ENCODE data around the gene KMT5C.

Gene KMT5C

DNA sequence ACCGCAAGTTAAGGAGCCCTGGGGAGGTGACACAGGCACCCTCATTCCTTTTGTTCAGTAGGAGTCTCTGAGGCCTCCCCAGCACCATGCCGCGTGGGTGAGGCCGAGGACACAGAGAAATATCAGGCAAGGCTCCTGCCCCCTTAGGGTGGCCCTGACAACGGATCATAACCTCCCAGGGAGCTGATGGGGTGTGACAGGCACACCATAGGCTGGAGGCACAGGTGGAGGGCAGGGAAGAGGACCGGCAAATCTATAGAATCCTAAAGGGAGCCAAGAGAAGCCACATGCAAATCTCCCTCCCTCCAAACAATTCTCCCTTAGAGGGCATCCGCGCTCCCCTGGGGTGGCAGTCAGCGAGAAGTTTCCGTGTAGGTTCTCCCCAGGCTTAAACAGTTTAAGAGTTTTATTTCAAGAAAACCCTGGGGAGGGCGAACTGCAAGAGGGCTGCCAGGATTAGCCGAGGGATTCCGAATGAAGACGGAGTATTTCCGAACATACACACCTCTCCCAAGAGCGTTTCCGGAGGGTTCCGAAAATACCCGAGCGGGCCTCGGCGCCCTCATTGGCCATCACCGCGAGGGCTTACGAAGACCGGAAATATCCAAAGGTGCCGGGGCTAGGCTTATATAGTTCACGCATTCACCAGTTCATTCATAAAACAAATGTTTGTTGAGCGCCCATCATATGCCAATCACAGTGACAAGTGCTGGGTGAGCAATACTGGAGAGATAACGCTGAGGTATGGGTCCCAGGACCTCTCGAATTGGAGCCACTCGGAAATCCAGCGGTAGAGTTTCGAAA lies 45.4 kb downstream of the KMT5C start:
- in situ Hi-C loops (cut with MboI; ENCODE audit: low sequenced_read_pairs): no loop called here

DNA sequence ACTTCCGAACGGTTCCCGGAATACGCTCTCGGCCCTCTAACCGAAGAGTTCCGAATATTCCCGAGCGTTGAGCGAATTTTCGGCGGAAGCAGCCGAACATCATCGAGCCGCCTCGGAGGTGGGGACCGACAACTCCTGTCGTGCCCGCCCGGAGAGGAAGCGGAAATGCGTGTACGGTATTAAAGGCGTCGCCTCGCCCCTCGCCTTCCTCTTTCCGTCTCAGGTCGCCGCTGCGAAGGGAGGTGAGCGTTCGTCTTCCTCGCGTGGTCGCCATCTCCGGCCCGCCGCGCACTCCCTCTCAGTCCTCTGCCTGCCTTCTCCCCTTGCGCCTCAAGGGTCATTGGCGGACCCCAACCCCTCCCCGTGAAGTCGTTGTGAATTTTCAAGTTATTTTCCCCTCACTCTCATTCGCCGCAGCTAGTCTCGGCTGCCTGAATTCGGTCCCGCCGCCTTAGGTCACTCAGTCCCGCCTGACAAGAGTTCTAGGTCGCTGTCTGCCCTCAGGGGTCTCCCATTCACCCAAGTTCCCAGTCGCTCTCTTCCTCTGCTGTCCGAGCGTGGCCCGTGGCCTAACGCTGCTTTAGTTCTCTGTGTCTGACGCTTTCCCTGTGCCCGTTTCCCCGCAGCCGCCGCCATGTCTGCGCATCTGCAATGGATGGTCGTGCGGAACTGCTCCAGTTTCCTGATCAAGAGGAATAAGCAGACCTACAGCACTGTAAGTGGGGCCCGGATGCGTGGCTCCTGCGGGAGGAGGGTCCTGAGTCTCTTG lies 46.2 kb downstream of the KMT5C start, which contains the start of gene RPL28:
TSS of gene RPL28 (plus strand) at position 209 of the 769 bp plus-strand sequence. CDS start at position 635, 426 bp downstream.
- in situ Hi-C loops (cut with MboI; ENCODE audit: low sequenced_read_pairs): no loop called here

DNA sequence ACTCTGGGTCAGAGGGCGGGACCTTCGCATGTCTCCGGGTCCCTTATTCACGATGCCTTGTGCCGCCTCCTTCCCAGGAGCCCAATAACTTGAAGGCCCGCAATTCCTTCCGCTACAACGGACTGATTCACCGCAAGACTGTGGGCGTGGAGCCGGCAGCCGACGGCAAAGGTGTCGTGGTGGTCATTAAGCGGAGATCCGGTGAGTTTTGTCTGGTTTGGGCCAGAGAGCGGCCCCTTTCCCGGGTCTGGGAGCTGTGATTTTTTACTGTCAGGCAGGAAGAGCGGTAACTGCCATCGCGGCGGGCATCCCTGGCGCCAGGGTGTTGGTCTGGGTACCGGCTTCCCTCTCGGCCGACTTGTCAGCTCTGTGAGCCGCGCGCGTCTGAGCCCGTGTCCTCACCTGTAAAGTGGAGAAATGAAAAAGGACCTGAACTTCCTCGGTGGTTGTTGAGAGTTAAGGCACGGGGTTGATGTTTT lies 46.9 kb downstream of the KMT5C start:
- in situ Hi-C loops (cut with MboI; ENCODE audit: low sequenced_read_pairs): no loop called here

DNA sequence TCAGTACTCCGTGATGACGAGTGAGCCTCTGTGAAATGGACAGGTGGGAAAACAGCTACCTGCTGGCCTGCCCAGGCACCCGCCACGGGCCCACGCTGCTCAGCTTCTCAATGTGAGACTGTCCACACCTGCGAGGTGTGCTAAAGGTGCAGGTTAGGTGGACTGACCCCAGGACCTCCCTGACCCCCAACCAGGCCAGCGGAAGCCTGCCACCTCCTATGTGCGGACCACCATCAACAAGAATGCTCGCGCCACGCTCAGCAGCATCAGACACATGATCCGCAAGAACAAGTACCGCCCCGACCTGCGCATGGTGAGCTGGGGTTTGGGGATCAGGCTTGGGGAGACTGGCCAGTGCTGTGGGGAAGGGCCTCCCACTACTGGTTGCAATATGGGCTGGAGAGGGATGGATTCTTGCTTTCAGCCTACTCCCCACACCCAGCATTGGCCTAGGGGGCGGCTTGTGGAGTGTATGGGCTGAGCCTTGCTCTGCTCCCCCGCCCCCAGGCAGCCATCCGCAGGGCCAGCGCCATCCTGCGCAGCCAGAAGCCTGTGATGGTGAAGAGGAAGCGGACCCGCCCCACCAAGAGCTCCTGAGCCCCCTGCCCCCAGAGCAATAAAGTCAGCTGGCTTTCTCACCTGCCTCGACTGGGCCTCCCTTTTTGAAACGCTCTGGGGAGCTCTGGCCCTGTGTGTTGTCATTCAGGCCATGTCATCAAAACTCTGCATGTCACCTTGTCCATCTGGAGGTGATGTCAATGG lies 48.2 kb downstream of the KMT5C start:
- in situ Hi-C loops (cut with MboI; ENCODE audit: low sequenced_read_pairs): no loop called here

DNA sequence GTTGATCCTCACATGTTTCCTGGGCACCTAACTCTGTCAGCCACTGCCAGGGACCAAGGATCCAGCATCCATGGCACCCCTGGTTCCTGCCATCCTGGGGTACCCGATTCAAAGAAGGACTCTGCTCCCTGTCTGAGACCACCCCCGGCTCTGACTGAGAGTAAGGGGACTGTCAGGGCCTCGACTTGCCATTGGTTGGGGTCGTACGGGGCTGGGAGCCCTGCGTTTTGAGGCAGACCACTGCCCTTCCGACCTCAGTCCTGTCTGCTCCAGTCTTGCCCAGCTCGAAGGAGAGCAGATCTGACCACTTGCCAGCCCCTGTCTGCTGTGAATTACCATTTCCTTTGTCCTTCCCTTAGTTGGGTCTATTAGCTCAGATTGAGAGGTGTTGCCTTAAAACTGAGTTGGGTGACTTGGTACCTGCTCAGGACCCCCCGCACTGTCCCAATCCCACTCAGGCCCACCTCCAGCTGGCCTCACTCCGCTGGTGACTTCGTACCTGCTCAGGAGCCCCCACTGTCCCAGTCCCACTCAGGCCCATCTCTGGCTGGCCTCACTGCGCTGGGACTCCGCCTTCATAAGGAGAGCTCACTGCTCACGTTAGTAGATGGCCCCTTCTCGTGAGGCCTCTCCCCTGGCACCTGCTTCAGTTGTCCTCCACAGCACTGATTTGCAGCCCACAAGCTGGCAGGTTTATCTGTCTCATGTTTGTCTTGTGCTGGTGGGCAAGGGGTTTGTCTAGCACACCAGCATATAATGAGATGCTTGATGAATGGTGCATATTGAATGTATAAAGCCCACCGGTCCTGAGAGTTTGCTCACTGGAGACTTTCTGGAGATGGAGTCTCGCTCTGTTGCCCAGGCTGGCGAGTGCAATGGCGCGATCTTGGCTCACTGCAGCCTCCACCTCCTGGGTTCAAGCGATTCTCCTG lies 50.0 kb downstream of the KMT5C start:
- in situ Hi-C loops (cut with MboI; ENCODE audit: low sequenced_read_pairs): no loop called here

DNA sequence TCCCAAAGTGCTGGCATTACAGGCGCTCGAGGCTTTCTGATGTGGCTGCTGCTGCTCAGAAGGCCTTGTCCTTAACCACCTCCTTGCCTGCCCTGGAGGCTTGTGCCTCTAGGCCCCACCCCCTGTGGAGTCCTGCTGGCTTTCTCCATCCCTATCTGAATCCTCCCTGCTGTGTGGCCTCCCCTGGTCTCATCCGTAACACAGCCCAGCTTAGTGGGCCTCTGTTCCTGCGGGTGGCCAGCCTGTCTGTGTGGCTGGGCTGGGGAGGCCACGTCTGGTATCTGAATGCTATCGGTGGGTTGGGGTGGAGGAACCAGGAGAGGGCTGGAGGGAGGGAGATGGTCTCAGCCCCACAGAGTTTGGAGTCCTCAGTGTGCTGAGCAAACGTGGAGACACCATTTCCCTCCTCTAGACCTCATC lies 50.8 kb downstream of the KMT5C start:
- in situ Hi-C loops (cut with MboI; ENCODE audit: low sequenced_read_pairs): no loop called here

DNA sequence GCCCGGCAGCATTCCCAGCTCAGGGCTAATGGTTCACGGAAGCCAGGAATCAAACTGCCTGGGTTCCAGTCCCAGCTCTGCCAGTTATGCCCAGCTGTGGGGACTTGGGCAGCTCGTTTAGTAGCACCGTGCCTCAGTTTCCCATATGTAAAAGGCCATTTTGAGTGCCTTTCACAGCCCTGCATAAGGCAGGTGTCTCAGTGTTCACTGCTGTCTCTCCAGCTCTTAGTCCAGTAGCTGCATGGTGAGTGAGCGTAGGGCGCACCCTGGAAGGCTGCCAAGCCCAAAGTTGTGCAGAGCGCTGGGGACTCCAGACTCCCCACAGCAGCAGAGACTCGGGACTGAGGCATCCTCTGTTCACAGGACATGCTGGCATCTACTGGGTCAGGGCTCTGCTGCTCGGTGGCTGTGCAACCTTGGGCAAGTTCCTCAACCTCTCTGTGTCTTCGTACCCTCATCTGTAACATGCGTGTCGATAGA lies 51.6 kb downstream of the KMT5C start:
- in situ Hi-C loops (cut with MboI; ENCODE audit: low sequenced_read_pairs): no loop called here

DNA sequence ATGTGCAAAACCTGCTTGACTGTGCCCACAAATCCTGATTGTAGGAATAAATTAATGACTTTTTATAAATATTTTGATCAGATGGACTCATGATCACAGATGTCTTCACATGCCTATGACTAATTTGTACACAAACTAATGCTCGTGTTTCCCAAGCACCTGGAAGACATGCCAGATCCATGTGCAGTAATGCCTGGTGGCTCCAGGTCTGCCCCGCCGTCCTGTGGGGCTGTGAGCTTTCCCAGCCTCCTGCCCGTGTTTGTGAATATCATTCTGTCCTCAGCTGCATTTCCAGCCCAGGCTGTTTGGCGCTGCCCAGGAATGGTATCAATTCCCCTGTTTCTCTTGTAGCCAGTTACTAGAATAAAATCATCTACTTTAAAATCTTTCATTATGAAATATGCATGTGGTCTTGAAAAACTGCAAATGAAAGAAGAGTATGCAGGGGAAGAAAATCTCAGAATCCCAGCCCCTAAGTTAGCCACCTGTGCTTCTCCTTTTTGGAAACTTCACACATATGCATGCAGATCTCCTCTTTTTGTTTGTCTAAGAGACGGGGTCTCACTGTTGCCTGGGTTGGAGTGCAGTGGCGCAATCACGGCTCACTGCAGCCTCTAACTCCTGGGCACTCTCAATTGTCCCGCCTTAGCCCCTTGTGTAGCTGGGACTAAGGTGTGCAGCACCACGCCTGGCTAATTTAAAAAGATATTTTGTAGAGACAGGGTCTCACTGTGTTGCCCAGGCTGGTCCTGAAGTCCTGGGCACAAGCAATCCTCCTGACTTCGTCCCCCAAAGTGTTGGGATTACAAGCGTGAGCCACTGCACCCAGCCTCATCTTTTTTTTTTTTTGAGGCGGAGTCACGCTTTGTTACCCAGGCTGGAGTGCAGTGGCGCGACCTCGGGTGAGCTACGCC lies 52.3 kb downstream of the KMT5C start:
- in situ Hi-C loops (cut with MboI; ENCODE audit: low sequenced_read_pairs): no loop called here

DNA sequence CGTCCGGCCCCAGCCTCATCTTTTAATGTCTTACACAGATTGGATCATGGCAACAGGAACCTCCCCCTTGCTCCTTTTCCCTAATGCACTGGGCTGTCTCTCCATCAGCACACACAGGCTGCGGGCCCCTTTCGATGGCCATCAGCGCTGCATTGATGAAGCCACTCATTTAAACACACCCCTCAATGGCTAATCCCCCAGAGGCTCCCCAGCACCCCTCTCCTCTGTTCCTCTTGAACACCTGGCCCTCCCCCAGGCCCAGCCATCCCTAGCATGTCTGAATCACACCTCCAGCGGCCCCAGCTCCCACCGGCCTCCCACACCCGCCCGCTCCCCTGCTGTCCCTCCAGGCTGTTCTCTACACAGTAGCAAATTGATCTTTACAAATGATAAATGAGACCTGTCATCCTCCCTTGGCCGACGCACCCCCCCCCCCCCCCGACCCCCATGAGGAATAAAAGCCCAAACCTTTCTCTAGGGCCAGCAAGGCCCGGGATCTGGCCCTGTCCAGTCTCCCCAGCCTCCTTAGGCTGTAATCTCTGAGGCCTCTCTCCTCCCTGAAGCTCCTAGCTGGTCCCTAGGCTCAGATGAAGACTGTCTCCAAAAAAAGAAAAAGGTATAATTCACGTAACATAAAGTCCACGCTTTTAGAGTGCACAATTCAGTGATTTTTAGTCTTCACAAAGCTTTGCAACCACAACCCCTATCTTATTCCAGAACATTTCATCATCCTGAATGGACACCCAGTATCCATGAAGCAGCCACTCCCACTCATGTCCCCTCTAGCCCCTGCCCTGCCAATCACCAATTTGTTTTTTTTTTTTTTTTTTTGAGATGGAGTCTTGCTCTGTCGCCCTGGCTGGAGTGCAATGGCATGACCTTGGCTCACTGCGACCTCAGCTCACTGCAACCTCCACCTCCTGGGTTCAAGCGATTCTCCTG lies 53.4 kb downstream of the KMT5C start:
- in situ Hi-C loops (cut with MboI; ENCODE audit: low sequenced_read_pairs): no loop called here
